GM18870 (cell line): ENCODE data around the gene ERAL1.
"Not testable (repeated sequence)": the region's sequence is repeated elsewhere in the genome, so short reads cannot be mapped to it uniquely, and the experiment has no call there.

ENCODE experiments used
- ATAC-seq: cut with Tn5 transposase; IDR thresholded peaks from one replicate; pipeline ENCODE4 v1.9.1; 2021; ENCODE audit warnings: moderate library complexity; ENCODE audit not compliant: unreplicated experiment

Gene ERAL1

GRCh38 chr17:28854457-28855335 lies at the start of gene ERAL1:
Gene ERAL1 (plus strand): TSS chr17:28855016. CDS start chr17:28855035, 19 bp downstream.
- ATAC-seq: no peak

GRCh38 chr17:28807925-28808634 lies 46.7 kb upstream of the ERAL1 start:
- ATAC-seq: no peak

GRCh38 chr17:28810437-28810836 lies 44.4 kb upstream of the ERAL1 start:
- ATAC-seq: no peak

- no peak for ATAC-seq
Measured at GRCh38 chr17:28811651-28812090, 43.1 kb upstream of the ERAL1 start.

- ATAC-seq: peak; percentile 81
Measured at GRCh38 chr17:28812091-28812747, 42.6 kb upstream of the ERAL1 start.

GRCh38 chr17:28812748-28813377 lies 42.0 kb upstream of the ERAL1 start:
- ATAC-seq: peak; percentile 9

- ATAC-seq: no peak
Measured at GRCh38 chr17:28816540-28816939, 38.3 kb upstream of the ERAL1 start.

- no peak for ATAC-seq
Measured at GRCh38 chr17:28818819-28819221, 36.0 kb upstream of the ERAL1 start.

GRCh38 chr17:28819582-28819981 lies 35.2 kb upstream of the ERAL1 start:
- no peak for ATAC-seq

- ATAC-seq: no peak
Measured at GRCh38 chr17:28827672-28828071, 27.1 kb upstream of the ERAL1 start.

GRCh38 chr17:28828294-28829040 lies 26.3 kb upstream of the ERAL1 start:
- no peak for ATAC-seq

GRCh38 chr17:28834420-28834819 lies 20.4 kb upstream of the ERAL1 start:
- ATAC-seq: no peak

GRCh38 chr17:28836541-28836940 lies 18.3 kb upstream of the ERAL1 start:
- not testable (repeated sequence) for ATAC-seq

- no peak for ATAC-seq
Measured at GRCh38 chr17:28839221-28839620, 15.6 kb upstream of the ERAL1 start.

- ATAC-seq: no peak
Measured at GRCh38 chr17:28841901-28842281, 12.9 kb upstream of the ERAL1 start.

GRCh38 chr17:28842282-28843012 lies 12.4 kb upstream of the ERAL1 start, which contains the start of gene FAM222B:
Gene FAM222B (minus strand): TSS chr17:28842790. CDS start chr17:28766667, 76,123 bp downstream.
- ATAC-seq: no peak

- ATAC-seq: no peak
Measured at GRCh38 chr17:28843816-28844148, 11.0 kb upstream of the ERAL1 start.

- no peak for ATAC-seq
Measured at GRCh38 chr17:28846231-28846630, 8.6 kb upstream of the ERAL1 start.

- not testable (repeated sequence) for ATAC-seq
Measured at GRCh38 chr17:28846699-28847098, 8.1 kb upstream of the ERAL1 start.

GRCh38 chr17:28848667-28849066 lies 6.1 kb upstream of the ERAL1 start:
- not testable (repeated sequence) for ATAC-seq
